NCI-H187 treated with DMSO at 0.1 percent for 48 hours (cell line): Measurements from ENCODE around the gene RASGRP4.
"Not testable (repeated sequence)": the region's sequence is repeated elsewhere in the genome, so short reads cannot be mapped to it uniquely, and the experiment has no call there.

Source experiments
- DNase-seq: peaks from one replicate; lab custom pipeline; 2025; lab: John Stamatoyannopoulos, UW

RASGRP4 gene, protein sequence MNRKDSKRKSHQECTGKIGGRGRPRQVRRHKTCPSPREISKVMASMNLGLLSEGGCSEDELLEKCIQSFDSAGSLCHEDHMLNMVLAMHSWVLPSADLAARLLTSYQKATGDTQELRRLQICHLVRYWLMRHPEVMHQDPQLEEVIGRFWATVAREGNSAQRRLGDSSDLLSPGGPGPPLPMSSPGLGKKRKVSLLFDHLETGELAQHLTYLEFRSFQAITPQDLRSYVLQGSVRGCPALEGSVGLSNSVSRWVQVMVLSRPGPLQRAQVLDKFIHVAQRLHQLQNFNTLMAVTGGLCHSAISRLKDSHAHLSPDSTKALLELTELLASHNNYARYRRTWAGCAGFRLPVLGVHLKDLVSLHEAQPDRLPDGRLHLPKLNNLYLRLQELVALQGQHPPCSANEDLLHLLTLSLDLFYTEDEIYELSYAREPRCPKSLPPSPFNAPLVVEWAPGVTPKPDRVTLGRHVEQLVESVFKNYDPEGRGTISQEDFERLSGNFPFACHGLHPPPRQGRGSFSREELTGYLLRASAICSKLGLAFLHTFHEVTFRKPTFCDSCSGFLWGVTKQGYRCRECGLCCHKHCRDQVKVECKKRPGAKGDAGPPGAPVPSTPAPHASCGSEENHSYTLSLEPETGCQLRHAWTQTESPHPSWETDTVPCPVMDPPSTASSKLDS

GRCh38 chr19:38425810-38426466, at the start of gene RASGRP4:
Gene RASGRP4 (minus strand): TSS chr19:38426219. CDS start chr19:38426091, 128 bp downstream.
- no peak for DNase-seq

DNA sequence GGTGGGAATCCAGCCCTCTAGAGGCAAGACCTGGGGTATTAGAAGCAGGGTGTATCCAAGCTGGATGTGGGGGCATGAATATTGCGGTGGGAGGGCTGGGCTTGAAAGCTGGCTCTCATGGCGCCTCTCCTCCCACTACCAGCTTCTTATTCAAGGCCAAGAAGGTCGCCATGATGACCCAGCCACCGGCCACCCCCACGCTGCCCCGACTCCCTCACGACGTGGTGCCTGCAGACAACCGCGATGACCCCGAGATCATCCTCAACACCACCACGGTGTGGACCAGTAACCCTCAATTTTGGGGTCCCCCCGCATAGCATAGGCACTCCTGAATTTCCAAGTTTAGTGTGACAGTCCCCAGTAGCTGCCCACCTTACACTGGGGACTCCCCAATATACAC, 49.2 kb upstream of the RASGRP4 start:
- DNase-seq, result no peak

GRCh38 chr19:38473201-38473600, 47.2 kb upstream of the RASGRP4 start:
- no peak for DNase-seq

DNA sequence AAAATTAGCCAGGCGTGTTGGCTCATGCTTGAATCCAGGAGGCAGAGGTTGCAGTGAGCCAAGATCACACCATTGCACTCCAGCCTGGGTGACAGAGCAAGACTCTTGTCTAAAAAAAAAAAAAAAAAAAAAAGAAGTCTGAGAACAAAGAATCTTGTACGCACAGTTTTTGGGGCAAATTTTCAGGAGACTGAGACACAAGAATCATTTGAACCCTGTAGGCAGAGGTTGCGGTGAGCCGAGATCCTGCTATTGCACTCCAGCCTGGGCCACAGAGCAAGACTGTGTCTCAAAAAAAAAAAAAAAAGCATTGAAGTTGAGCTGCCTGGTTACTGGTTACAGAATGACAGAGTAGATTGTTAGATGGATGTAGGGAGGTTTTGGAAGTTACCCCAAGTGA, 46.7 kb upstream of the RASGRP4 start:
- not testable (repeated sequence) for DNase-seq

- DNase-seq, result no peak
Observed at GRCh38 chr19:38470788-38471480, 44.9 kb upstream of the RASGRP4 start.

GRCh38 chr19:38469151-38469550, 43.1 kb upstream of the RASGRP4 start:
- no peak for DNase-seq

DNA sequence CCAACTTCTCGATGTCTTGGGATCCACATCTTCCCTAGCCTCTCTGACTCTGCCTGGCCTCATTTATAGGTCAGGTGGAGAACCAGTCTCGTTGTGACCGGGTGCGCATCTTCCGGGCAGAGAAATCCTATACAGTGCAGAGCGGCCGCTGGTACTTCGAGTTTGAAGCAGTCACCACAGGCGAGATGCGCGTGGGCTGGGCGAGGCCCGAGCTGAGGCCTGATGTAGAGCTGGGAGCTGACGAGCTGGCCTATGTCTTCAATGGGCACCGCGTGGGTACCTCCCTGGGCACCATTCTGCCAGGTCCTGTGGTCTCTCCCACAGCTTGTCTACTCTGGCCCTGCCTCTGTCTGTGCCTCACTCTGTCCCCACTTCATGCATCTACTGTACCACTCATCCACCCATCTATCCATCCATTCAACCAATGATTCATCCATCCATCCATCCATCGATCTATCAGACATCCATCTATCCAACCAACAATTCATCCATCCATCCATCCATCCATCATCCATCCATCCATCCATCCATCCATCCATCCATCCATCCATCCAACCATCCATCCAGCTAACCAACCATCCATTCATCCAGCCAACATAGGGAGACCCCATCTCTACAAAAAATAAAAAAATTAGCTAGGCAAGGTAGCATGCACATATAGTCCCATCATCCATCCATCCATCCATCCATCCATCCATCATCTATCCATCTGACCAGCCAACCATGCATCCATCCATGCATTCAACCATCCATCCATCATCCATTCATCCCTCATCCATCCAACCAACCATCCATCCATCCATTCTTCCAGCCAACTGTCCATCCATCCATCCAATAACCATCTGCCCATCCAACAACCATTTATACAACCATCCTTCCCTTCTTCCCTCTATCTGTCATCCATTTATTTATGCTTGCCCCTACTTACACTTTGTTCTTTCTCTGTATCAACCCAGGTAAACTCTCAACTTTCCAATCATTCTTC, 41.8 kb upstream of the RASGRP4 start:
- DNase-seq, result no peak

DNA sequence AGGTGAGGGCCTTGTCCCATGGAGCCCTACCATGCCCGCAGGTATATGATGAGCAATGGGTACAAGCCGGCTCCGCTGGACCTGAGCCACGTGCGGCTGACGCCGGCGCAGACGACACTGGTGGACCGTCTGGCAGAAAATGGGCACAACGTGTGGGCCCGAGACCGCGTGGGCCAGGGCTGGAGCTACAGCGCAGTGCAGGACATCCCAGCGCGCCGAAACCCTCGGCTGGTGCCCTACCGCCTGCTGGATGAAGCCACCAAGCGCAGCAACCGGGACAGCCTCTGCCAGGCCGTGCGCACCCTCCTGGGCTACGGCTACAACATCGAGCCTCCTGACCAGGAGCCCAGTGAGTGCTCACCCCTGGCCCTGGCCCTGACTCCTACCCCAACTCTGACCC, 40.0 kb upstream of the RASGRP4 start:
- DNase-seq, result no peak

GRCh38 chr19:38464421-38465082, 38.5 kb upstream of the RASGRP4 start:
- DNase-seq, result no peak

GRCh38 chr19:38463365-38463764, 37.3 kb upstream of the RASGRP4 start:
- DNase-seq, result no peak

- no peak for DNase-seq
Observed at GRCh38 chr19:38458991-38459390, 33.0 kb upstream of the RASGRP4 start.

DNA sequence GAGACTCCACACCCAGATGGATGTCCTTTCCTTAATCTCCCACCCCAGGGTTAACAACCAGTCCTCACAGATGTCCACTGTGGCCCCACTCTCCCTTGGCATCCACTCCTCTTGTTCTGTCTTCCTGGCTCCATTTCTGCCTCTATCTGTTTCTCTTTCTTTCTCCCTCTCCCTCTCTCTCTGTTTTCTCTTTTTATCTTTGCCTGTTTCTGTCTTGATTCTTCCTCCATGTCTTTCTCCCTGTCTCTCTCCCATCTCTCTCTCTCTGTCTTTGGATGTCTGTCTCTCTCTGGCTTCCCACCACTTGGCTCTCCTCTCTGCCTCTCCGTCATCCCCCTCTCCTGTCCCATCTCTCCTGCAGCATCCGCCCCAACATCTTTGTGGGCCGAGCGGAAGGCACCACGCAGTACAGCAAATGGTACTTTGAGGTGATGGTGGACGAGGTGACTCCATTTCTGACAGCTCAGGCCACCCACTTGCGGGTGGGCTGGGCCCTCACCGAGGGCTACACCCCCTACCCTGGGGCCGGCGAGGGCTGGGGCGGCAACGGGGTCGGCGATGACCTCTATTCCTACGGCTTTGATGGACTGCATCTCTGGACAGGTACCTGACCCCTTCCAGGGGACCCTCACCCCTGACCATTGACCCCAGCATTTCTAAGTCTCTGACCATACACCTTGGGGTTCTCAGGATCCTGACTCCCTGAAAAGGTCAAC, 31.8 kb upstream of the RASGRP4 start:
- no peak for DNase-seq

DNA sequence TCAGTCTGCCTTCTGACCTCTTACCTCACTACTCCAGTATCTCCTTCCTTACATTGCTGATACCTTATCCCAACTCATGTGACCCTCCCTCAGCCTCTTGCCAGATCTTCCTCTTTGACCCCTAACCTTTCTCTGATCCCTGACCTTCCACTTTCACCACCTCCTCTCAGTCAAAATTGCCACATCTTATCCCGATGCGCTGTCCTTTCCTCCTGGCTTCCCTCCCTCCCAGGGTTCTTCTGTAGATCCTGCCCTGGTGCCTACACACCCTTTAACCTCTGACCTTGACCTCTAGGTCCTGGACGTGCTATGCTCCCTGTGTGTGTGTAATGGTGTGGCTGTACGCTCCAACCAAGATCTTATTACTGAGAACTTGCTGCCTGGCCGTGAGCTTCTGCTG, 31.2 kb upstream of the RASGRP4 start:
- DNase-seq, result no peak

GRCh38 chr19:38455031-38455430, 29.0 kb upstream of the RASGRP4 start:
- DNase-seq, result no peak

GRCh38 chr19:38453596-38453995, 27.6 kb upstream of the RASGRP4 start:
- DNase-seq, result no peak

DNA sequence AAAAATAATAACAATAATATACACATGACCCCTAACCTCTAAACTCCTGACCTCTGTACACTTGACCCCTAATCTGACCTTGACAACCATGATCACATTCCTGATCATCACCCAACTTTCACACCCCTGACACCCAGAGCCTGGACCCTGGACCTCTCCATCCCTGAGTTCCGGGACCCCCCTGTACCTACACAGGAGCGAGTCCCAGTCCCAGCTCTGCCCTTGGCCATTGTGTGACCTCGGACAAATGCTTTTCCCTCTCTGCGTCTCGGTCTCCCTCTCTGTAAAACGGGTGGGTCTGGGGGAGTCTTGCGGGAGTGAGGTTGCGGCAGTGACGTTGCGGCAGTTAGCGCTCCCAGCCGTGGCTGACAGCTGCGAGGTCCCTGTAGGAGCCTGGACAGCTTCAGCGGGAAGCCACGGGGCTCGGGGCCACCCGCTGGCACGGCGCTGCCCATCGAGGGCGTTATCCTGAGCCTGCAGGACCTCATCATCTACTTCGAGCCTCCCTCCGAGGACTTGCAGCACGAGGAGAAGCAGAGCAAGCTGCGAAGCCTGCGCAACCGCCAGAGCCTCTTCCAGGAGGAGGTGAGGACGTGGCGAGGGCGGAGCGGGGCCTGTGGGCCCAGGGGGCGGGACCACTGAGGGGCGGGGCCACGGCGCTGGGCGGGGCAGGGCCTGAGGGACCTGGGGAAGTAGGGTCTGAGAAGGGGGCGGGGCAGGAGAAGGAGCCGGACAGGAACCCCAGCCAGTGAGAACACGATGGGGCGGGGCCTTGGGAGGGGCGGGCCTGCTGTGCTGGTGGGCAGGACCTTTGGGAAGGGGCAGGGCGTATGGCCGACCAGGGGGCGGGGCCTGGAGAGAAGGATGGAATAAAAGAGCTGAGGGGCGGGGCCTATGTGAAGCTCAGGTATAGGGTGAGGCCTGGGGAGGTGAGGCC, 26.7 kb upstream of the RASGRP4 start:
- no peak for DNase-seq

DNA sequence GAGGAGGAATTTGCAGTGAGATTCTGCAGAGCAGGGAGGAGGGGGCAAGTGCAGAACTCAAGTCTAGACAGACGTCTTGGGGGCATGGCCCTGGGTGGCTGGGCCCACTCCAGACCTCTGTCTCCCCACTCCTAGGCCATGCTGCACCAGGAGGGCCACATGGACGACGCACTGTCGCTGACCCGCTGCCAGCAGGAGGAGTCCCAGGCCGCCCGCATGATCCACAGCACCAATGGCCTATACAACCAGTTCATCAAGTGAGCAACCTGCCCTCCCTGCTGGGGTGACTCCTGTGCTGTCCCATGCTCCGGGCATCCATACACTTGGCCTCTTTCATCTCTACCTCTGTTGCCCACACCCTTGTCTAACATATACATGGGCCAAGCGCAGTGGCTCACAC, 25.6 kb upstream of the RASGRP4 start:
- DNase-seq, result no peak

DNA sequence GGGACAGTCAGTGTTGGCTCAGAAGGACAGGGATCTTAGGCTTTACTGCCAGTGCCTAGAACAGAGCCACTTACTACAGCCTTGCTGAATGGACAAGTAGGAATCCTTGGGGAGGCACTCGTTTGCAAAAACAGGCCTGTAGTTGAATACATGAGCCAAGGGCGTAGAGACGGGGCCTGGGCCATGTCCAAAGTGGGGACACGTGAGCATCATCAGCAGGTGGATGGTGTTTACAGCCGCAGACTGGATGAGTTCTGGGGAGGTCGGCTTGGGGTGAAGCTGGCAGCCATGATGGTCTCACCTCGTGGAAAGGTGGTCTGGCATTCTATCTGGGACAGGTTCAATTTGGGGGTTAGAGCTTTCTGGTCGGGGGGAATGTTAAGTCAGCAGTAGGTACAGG, 25.0 kb upstream of the RASGRP4 start:
- no peak for DNase-seq

DNA sequence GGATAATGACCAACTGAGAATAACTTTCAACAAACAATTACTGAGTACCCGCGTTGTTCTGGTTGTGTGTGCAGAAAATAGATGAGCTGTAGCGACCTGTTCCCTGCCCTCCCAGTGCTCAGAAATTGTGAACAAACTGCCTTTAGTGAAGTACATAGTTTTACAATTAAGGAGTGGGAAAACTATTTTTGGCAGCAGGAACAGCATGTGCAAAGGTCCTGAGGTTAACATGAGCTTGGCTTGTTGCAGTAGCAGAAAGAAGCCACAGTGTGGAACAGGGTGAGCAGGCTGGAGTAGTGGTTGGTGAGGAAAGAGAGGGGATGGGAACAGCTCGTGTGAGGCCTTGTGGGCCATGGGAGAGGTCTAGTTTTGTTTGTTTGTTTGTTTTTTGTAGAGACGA, 23.5 kb upstream of the RASGRP4 start:
- no peak for DNase-seq
